GM19193 (cell line): ENCODE data around the gene ISY1.

Experiments used
- POLR2A ChIP-seq: IDR thresholded peaks from 4 replicates; pipeline ENCODE4 v1.6.1; 2011; ENCODE audit not compliant: insufficient read depth, insufficient read length; ENCODE audit errors: extremely low read depth

ISY1 gene

DNA sequence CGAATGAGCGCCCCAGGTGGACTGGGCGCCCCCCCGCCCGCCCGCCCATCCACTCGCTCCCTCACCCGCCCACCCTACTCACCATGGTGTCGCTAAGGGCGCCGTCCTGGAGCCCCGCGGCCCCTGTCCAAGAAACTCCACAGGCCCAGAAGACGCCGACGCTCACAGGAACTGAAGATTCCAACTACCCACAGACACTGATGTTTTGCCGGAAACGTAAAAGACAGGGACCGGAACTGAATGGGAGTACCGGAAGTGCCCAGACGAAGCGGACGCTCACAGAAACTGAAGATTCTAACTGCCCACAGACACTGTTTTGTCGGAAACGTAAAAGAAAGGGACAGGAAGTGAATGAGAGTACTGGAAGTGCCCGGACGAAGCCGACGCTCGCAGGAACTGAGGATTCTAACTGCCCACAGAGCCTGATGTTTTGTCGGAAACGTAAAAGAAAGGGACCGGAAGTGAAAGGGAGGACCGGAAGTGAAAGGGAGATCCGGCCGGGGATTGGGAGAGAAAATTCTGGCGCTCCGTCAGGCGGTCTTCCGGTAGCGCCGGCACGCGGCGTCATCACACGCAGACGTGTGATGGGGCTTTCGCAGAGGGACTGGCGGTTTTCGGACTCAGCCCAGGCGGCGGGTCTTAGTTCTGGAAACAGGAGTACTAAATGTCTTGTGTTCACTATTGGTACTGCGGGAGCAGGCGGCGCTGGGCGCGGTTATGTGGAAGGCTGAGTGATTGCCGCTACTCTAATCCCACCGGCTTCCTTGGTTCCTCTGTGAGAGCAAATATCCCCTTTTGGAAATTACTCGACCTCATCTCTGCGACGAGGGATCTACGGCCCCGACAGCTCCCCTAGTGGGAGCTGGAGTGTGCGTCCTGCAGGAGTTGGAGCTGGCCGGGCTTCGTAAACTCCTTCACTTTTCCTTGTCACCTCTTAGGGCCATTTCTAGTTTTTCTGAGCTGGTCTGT lies at the start of gene ISY1:
Gene ISY1 (minus strand): TSS at position 173 of the 969 bp plus-strand sequence. CDS start 88 bp downstream, at position 85.
- TF ChIP-seq POLR2A, result peak; percentile 96

DNA sequence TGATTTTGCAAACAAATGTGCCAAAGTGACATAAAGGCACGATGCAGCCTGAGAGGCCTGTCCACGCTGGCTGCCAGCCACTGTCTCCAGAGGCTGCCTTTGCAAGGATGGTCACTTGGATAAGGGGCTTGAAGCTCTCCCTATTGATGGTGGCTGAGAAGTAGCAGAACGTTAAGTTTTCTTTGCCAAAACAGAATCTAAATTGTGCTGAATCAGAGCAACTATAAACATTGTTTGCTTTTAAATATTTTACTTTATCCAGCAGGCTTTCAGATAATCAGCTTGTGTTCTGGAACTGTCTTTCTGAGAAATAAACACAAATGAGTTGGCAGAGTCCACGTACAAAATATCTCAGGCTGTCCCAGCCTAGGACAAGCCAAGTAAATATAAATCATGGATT lies 46.6 kb upstream of the ISY1 start:
- no peak for TF ChIP-seq POLR2A

DNA sequence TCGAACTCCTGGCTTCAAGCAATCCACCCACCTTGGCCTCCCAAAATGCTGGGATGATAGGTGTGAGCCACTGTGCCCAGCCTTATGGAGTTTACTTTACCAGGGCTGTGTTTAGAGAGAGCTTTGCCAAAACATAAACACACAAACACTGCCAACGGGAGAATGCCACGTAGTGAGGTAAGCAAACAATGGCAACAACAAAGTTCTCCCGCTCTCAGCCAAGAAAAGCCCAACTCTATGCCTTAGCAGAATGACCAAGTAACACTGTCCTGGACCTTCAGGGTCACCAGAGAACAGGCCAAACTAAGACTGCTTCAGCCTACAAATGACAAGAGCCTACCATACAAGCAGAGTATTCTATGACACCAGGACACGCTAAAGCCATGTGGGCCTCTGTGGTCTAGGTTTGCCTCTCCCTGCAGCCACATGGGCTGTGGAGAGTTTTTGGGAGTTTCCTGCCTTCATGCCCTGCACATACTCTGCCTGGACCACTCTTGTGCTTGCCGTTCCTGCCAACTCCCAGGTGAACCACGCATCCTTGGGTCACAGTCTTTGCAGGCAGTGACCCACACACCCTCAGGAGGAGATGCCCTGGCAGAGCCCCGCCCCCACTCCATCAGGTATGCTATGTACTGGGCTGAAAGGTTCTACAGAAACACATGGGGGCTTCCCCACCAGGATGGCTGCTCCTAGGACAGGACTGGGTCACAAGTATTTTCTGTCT lies 44.4 kb upstream of the ISY1 start:
- TF ChIP-seq POLR2A, result no peak

DNA sequence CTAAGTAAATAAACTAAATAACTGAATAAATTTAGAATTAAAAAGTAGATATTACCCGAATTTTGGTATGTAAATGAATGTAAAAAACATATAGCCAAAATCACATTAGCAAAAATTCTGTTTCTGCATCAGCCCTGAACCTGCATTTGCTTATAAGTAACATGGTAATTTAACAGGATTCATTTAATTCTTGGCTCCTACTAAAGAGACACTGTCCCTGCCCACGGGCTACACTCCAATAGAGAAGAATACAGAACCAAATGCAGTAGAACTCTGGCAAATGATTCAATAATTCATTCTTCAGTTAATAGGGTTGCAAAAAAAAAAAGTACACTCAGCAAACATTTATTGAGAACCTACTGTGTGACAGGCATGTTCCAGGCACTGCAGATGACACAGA lies 43.6 kb upstream of the ISY1 start:
- no peak for TF ChIP-seq POLR2A

DNA sequence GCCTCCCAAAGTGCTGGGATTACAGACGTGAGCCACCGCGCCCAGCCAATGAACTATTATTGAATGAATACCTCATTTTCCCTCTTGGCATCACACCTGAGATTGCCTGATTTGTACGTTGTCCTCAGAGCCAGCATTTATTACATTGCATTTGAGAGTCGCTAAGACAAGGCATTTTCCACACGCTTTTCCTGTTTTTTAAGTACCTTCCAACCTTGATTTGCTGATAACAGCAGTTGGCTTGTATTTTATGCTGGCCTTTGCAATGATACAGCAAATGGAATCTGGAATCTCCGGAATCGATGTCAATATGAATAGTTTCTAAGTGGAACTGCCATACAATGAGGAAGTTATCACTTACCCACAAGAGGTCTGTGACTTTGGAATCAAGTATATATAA lies 38.5 kb upstream of the ISY1 start:
- no peak for TF ChIP-seq POLR2A

DNA sequence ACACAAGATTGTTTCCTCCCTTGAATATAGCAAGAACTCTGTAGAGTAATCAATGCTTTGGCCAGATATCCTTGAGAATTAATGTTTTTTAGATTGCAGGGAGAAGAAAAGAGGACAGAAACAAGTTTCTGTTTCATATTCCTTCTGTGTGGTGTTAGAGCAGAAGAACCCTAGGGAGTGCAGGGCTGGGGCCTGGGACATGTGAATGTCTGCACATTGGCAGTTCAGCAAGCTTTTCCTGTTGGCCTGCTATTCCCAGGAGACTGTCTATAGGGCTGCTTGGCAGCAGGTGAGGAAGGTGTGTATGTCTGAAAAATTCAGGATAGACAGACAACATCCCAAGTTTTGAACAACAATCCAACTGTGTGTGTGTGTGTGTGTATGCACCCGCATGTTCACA lies 36.5 kb upstream of the ISY1 start:
- TF ChIP-seq POLR2A, result no peak

DNA sequence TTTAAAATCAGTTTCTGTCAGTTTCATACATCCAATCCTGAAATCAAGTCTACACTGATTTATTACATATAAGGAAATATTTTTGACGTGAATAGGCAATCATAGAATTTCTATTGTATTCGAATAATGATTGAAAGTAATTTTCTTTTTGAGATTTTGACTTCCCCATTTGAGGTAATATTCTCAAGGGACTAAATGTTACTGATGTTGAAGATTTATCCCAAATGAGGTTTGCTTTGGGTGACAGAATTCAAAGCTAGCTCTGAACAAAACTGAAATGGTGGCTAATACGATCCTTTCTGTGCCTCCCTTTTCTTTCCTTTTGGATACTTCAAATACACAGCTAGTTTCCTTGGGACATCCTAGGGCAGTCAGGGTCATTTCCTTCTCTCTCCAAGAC lies 35.7 kb upstream of the ISY1 start:
- no peak for TF ChIP-seq POLR2A

DNA sequence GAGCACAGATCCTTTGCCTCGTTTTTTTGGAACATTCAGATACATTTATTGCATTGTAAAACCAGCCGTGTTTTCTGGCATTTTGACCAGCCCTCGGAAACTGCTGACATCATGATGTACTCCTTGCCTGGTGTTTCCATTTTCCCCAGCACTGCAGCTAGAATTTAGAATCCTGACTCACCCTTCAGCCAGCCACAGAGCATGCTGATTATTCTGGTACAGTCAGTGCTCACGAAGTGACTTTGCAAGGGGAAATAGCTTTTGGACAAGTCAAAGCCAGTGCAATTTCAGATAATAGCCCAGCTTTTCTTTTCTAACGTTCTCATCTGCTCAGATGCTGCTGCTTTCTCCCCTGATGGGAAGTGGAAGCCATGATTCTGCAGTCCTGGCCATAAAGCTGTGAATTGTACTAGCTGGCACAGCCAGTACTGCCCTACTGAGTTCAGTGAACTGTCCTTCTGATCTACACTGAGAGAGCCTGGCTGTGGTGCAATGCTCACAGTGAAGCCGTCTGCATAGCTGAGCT lies 34.9 kb upstream of the ISY1 start:
- no peak for TF ChIP-seq POLR2A

DNA sequence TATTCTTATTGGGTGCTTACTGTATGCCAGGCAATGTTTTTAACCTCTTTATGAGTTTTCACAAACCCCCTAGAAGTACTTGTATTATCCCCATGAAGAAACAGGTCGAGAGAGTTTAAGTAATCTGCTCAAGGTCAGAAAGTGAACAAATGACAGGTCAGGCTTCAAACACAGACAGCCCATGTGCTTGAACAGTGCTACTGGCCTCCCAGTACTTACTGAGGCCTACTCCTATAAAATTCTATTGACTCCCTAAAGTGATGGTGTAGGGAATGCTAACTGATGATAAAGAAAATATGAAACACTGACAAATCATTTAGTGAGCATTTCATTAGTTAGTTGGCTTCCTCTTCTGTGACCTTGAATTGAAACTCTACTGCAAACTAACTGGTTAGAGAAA lies 27.0 kb upstream of the ISY1 start:
- TF ChIP-seq POLR2A, result no peak

DNA sequence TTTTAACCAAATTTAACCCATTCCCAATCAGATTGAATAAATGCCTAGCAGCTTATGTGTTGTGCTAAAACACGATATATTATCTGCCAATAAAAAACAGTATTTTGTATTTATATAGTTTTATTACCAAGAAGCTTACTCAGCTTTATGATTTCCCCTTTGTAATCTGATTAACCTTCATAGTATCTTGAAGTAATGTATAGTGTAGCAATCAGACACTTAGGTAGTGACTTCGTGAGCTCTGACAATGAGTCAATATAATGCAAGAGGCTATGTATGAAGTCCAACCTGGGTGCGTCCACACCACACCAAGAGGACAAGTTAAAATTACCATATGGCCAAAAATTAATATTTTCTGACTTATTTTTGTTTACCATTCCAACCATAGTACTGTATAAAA lies 24.9 kb upstream of the ISY1 start:
- no peak for TF ChIP-seq POLR2A

DNA sequence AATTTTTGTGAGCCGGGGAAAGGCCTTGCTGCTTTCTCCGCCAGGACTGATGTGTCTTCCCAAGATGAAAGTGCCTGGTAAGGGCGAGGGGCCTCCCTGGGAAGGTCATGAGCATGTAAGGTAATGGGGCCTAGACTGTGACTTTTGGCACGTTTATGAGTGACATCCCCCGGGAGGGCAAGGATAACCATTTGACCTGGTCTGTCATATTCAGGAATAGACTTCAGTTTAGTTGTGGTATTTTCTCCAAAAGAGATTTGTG lies 23.5 kb upstream of the ISY1 start:
- TF ChIP-seq POLR2A, result no peak

DNA sequence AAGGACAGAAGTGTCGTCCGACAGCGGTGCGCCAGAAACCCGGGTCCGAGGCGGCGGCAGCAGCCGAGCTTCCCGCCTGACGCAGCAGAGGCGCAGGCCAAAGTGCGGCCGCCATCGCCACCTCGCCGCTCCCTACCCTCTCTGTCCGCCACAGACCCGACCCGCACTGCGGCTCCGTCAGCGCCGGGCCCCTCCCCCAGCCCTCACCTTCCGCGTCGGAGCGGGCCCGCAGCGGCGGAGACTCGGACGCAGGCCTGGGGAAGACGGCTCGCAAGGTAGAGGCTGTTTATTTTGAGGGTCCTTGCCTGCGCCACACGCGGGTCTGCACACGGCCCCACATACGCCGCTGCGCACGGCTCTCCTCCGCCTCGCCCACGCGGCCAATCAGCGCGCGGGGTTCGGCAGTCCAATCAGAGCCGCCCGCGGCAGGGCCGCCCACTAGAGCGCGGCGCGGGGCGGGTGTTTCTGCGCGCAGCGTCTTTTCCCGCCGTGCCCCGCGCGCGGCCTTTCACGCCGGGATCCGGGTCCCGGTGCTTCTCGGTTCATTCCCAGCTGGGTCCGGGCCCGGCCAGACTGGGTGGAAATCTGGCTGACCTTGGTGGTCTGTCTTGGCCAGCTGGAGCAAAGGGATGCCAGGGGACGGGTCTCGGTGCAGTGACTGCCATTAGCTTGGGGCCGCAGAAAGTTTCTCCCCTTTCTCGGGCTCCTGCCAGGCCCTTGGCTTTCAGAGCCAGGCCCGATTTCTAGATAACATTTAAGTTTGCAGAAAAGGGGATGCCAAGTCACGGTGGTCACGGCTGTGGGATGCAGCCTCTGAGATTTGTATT lies 22.9 kb upstream of the ISY1 start, which contains the start of gene CNBP:
Gene CNBP (minus strand): TSS at position 328 of the 827 bp plus-strand sequence. CDS start 12,139 bp downstream, outside the sequence.
- peak; percentile 98 for TF ChIP-seq POLR2A

DNA sequence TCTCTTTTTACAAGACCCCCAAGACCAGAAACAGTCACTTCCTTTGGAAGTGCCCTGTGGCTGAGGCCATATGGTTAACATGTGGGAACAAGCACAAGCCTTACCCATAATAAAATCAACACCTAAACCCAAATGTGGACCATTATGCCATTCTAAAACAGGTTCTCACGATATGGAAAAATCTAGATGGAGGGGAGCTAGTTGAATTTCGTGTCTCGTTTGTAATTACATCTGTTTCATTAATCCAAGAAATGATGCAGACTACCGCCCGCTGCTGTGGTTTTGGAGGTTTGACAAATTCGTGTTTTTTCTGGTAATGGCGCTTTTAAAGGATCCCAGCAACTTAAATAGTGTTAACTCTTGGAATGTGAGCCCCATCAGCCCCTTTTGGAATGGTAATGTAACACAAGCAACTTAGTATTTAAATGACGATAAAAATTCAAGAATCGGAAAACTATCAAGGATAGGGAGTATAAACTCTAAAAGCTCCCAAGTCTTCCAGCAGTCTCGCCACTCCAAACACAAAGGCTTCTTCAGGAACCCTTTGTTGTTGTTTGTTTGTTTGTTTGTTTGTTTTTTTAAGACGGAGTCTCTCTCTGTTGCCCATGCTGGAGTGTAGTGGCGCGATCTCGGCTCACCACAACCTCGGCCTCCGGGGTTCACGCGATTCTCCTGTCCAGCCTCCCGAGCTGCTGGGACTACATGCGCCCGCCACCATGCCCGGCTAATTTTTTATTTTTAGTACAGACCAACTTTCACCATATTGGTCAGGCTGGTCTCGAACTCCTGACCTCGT lies 21.7 kb upstream of the ISY1 start:
- no peak for TF ChIP-seq POLR2A

DNA sequence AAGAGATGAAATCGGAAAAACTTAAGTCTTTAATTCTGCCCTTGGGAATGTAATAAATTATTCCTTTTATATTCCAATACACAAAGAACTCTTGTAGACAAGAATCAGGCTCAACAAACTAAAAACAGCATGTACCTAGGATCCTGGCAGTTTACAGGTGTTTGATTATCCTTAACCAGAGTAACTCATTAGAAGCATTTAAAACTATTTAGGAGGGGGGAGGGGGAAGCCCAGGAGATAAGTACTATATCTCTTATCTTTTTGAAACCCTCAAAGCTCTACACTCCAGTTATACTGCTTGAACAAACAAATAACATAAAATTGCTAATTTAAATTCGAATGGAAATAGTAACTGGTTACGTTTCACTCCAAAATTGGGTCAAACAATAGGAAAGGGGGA lies 21.0 kb upstream of the ISY1 start:
- no peak for TF ChIP-seq POLR2A
